ENCODE measurements around the gene SAG.

SAG gene

DNA sequence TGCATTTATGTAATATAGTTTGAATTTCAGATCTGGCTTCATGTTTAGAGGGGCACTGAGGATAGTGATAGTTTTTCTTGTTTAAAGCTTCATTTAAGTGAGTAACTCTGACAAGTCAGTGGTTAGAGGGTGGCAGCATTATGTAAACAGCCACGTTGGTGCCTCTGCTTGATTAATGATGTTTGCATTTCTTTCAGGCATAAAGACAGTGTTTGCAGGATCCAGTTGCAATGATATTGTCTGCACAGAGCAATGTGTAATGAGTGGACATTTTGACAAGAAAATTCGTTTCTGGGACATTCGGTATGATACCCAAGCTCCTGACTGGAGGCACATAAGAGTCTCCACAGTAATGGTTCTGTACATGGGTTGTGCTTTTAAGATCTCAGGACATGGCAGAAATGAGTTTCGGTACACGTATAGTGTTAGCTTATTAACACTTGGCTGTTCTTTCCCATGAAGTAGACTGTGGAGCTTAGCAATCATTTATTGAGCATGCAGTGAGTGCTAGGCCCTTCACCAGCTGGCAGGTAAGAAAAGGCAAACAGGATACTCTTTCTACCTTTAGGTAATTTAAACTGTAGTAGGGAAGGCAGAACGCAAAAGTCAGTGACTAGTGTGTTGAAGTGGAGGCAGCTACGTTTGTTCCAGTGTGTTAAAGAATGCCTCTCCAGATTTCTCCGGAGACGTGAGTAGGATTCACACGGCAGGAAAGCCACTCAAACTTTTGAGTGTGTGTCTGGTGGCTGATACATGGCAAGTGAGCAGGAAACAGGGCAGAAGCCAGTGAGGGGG, 17.4 kb upstream of the SAG start:
- no peak for DNase-seq
- Histone ChIP-seq H3K4me1 (ENCODE audit: control insufficient read depth in 1 of 2, insufficient read depth in 2 of 2, low read length in 2 of 2) (peaks cover 0 to 5% of the 10 kb centered on the region in 2 experiments), H3K79me2 (ENCODE audit: control insufficient read depth, insufficient read depth, low read length, poor library complexity) (no peaks in the 10 kb centered on the region), H3K23ac (ENCODE audit: low read length) (no peak overlapping the region), H4K91ac (ENCODE audit: low read depth, low read length) (no peak overlapping the region), H2AFZ (ENCODE audit: insufficient read depth, low read length, poor library complexity) (no peak overlapping the region), H3K9ac (ENCODE audit: low read length) (no peak overlapping the region), H2BK12ac (ENCODE audit: low read length) (no peak overlapping the region), H3K27ac (ENCODE audit: low read depth, low read length) (no peak overlapping the region), H3K36me3 (ENCODE audit: control insufficient read depth in 1 of 2, insufficient read depth in 2 of 2, low read length in 2 of 2) (peaks cover 40 to 71% of the 10 kb centered on the region in 2 experiments), H3K4me3 (ENCODE audit: low read depth, low read length) (no peak overlapping the region), H3K27me3 (ENCODE audit: insufficient read depth, low read length) (no peaks in the 10 kb centered on the region), H3K79me1 (ENCODE audit: low read length) (no peaks in the 10 kb centered on the region), H4K12ac (ENCODE audit: low read depth, low read length) (no peak overlapping the region), H3K4me2 (ENCODE audit: low read length) (no peak overlapping the region), H4K8ac (ENCODE audit: low read depth, low read length) (no peak overlapping the region), H3K14ac (ENCODE audit: low read length) (no peak overlapping the region), H3K9me3 (ENCODE audit: insufficient read depth, low read depth, low read length) (no peaks in the 10 kb centered on the region), H2BK120ac (ENCODE audit: insufficient read depth, low read length, poor library complexity) (no peak overlapping the region), H2AK5ac (ENCODE audit: low read length) (no peak overlapping the region), H3K4ac (ENCODE audit: low read depth, low read length) (no peak overlapping the region), H3K18ac (ENCODE audit: low read length) (no peak overlapping the region), H2BK5ac (ENCODE audit: low read depth, low read length, poor library complexity) (no peak overlapping the region)
- WGBS (ENCODE audit: extremely low coverage, insufficient coverage, insufficient read length) = no CpG with 5 or more reads among the region's 10 CpGs

DNA sequence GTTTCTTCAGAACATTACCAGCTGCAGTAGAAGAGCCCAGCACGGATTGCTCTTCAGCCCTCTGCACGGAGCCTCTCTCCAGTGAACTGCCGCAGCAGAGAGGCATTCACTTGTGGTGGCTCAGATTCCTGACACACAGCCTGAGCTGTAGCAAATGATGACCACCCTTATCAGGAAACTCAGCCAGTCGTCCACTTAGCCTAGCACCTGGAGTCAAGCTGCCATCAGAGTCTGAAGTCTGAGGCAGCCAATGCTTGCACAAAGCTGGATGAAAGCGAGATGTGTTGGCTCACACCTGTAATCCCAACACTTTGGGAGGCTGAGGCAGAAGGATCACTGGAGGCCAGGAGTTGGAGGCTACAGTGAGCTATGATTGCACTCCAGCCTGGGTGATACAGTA, 11.7 kb upstream of the SAG start:
- Histone ChIP-seq H2BK120ac (ENCODE audit: insufficient read depth, low read length, poor library complexity) (no peak overlapping the region), H3K4me3 (ENCODE audit: low read depth, low read length) (no peak overlapping the region), H2BK5ac (ENCODE audit: low read depth, low read length, poor library complexity) (no peak overlapping the region), H3K4me2 (ENCODE audit: low read length) (no peak overlapping the region), H3K23ac (ENCODE audit: low read length) (no peak overlapping the region), H3K36me3 (ENCODE audit: control insufficient read depth in 1 of 2, insufficient read depth in 2 of 2, low read length in 2 of 2) (peaks cover 32 to 51% of the 10 kb centered on the region in 2 experiments), H3K4me1 (ENCODE audit: control insufficient read depth in 1 of 2, insufficient read depth in 2 of 2, low read length in 2 of 2) (peaks cover 0 to 3% of the 10 kb centered on the region in 2 experiments), H3K27me3 (ENCODE audit: insufficient read depth, low read length) (no peaks in the 10 kb centered on the region), H3K14ac (ENCODE audit: low read length) (no peak overlapping the region), H3K79me1 (ENCODE audit: low read length) (no peaks in the 10 kb centered on the region), H4K12ac (ENCODE audit: low read depth, low read length) (no peak overlapping the region), H3K9ac (ENCODE audit: low read length) (no peak overlapping the region), H3K79me2 (ENCODE audit: control insufficient read depth, insufficient read depth, low read length, poor library complexity) (no peaks in the 10 kb centered on the region), H4K8ac (ENCODE audit: low read depth, low read length) (no peak overlapping the region), H3K9me3 (ENCODE audit: insufficient read depth, low read depth, low read length) (no peaks in the 10 kb centered on the region), H3K27ac (ENCODE audit: low read depth, low read length) (no peak overlapping the region), H3K4ac (ENCODE audit: low read depth, low read length) (no peak overlapping the region), H2BK12ac (ENCODE audit: low read length) (no peak overlapping the region), H4K91ac (ENCODE audit: low read depth, low read length) (no peak overlapping the region), H3K18ac (ENCODE audit: low read length) (no peak overlapping the region), H2AFZ (ENCODE audit: insufficient read depth, low read length, poor library complexity) (no peak overlapping the region), H2AK5ac (ENCODE audit: low read length) (no peak overlapping the region)
- no CpG with 5 or more reads among the region's 5 CpGs for WGBS (ENCODE audit: extremely low coverage, insufficient coverage, insufficient read length)
- DNase-seq = no peak

- H3K14ac ChIP-seq (ENCODE audit: low read length) = no peak overlapping the region
- no peak overlapping the region for H3K4ac ChIP-seq (ENCODE audit: low read depth, low read length)
- H2AK5ac ChIP-seq (ENCODE audit: low read length) = no peak overlapping the region
- H3K36me3 ChIP-seq (ENCODE audit: control insufficient read depth in 1 of 2, insufficient read depth in 2 of 2, low read length in 2 of 2) = peaks cover 26 to 40% of the 10 kb centered on the region in 2 experiments
- H2AFZ ChIP-seq (ENCODE audit: insufficient read depth, low read length, poor library complexity) = no peak overlapping the region
- H3K23ac ChIP-seq (ENCODE audit: low read length) = no peak overlapping the region
- H3K4me1 ChIP-seq (ENCODE audit: control insufficient read depth in 1 of 2, insufficient read depth in 2 of 2, low read length in 2 of 2) = peaks cover 0 to 3% of the 10 kb centered on the region in 2 experiments
- H4K12ac ChIP-seq (ENCODE audit: low read depth, low read length) = no peak overlapping the region
- H3K27me3 ChIP-seq (ENCODE audit: insufficient read depth, low read length) = no peaks in the 10 kb centered on the region
- no peak overlapping the region for H3K9ac ChIP-seq (ENCODE audit: low read length)
- H2BK120ac ChIP-seq (ENCODE audit: insufficient read depth, low read length, poor library complexity) = no peak overlapping the region
- no peak for DNase-seq
- no peak overlapping the region for H3K18ac ChIP-seq (ENCODE audit: low read length)
- no peak overlapping the region for H2BK12ac ChIP-seq (ENCODE audit: low read length)
- no peak overlapping the region for H2BK5ac ChIP-seq (ENCODE audit: low read depth, low read length, poor library complexity)
- no peak overlapping the region for H4K8ac ChIP-seq (ENCODE audit: low read depth, low read length)
- no peak overlapping the region for H3K4me2 ChIP-seq (ENCODE audit: low read length)
- no peak overlapping the region for H3K27ac ChIP-seq (ENCODE audit: low read depth, low read length)
- WGBS (ENCODE audit: extremely low coverage, insufficient coverage, insufficient read length) = no CpG with 5 or more reads among the region's 7 CpGs
- no peak overlapping the region for H3K4me3 ChIP-seq (ENCODE audit: low read depth, low read length)
- H3K9me3 ChIP-seq (ENCODE audit: insufficient read depth, low read depth, low read length) = no peaks in the 10 kb centered on the region
- H3K79me1 ChIP-seq (ENCODE audit: low read length) = no peaks in the 10 kb centered on the region
- no peak overlapping the region for H4K91ac ChIP-seq (ENCODE audit: low read depth, low read length)
- no peaks in the 10 kb centered on the region for H3K79me2 ChIP-seq (ENCODE audit: control insufficient read depth, insufficient read depth, low read length, poor library complexity)
These were observed 10.5 kb upstream of the SAG start for GRCh38 chr2:233297076-233297475.

DNA sequence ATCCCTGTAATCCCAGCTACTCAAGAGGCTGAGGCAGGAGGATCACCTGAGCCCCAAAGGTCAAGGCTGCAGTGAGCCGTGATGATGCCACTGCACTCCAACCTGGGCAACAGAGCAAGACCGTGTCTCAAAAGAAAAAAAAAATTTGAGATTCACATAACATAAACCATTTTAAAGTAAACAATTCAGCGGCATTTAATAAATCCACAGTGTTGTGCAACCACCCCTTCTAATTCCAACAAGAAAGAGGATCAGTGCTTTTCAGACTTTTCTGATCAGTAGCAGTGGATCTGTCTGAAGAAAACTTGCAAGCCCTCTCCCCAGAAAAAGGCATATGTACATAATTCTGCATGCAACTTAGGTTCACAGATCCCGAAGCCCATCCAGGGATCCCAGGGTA, 7.2 kb upstream of the SAG start:
- Histone ChIP-seq H3K14ac (ENCODE audit: low read length) (no peak overlapping the region), H3K4me2 (ENCODE audit: low read length) (no peak overlapping the region), H3K4me1 (ENCODE audit: control insufficient read depth in 1 of 2, insufficient read depth in 2 of 2, low read length in 2 of 2) (peaks cover 0 to 3% of the 10 kb centered on the region in 2 experiments), H4K91ac (ENCODE audit: low read depth, low read length) (no peak overlapping the region), H3K79me2 (ENCODE audit: control insufficient read depth, insufficient read depth, low read length, poor library complexity) (no peaks in the 10 kb centered on the region), H3K4ac (ENCODE audit: low read depth, low read length) (no peak overlapping the region), H2AK5ac (ENCODE audit: low read length) (no peak overlapping the region), H3K36me3 (ENCODE audit: control insufficient read depth in 1 of 2, insufficient read depth in 2 of 2, low read length in 2 of 2) (peaks cover 4 to 7% of the 10 kb centered on the region in 2 experiments), H4K12ac (ENCODE audit: low read depth, low read length) (no peak overlapping the region), H4K8ac (ENCODE audit: low read depth, low read length) (no peak overlapping the region), H3K9me3 (ENCODE audit: insufficient read depth, low read depth, low read length) (no peaks in the 10 kb centered on the region), H2BK5ac (ENCODE audit: low read depth, low read length, poor library complexity) (no peak overlapping the region), H3K23ac (ENCODE audit: low read length) (no peak overlapping the region), H3K9ac (ENCODE audit: low read length) (no peak overlapping the region), H2AFZ (ENCODE audit: insufficient read depth, low read length, poor library complexity) (no peak overlapping the region), H3K79me1 (ENCODE audit: low read length) (no peaks in the 10 kb centered on the region), H2BK120ac (ENCODE audit: insufficient read depth, low read length, poor library complexity) (no peak overlapping the region), H3K18ac (ENCODE audit: low read length) (no peak overlapping the region), H2BK12ac (ENCODE audit: low read length) (no peak overlapping the region), H3K4me3 (ENCODE audit: low read depth, low read length) (no peak overlapping the region), H3K27ac (ENCODE audit: low read depth, low read length) (no peak overlapping the region), H3K27me3 (ENCODE audit: insufficient read depth, low read length) (no peaks in the 10 kb centered on the region)
- WGBS (ENCODE audit: extremely low coverage, insufficient coverage, insufficient read length) = no CpG with 5 or more reads among the region's 4 CpGs
- no peak for DNase-seq
